H9 (cell line): Measurements from ENCODE around the gene ATF3. TPM values are rescaled to one million over a fixed set of nuclear protein-coding genes. Genes with fewer than 3 reads are reported as not detected.
A peak's percentile ranks its signal among the peaks of the same experiment; 100 is the strongest.

Experiments used
- DNase-seq: peaks from one replicate; pipeline ENCODE4 v3.0.0-alpha.2; 2017
- H2AFZ ChIP-seq: one replicate; pipeline ENCODE4 v1.6.1; 2013; ENCODE audit warnings: mild to moderate bottlenecking, low read length, control low read depth, moderate library complexity
- H2AK5ac ChIP-seq: 2 replicates; pipeline ENCODE4 v1.6.1; 2013; ENCODE audit warnings: low read length, control low read depth, mixed read lengths; ENCODE audit not compliant: insufficient read length
- H2BK120ac ChIP-seq: one replicate; pipeline ENCODE4 v1.6.1; 2013; ENCODE audit warnings: low read depth, mild to moderate bottlenecking, low read length, control low read depth, inconsistent platforms; ENCODE audit not compliant: poor library complexity, severe bottlenecking
- H2BK12ac ChIP-seq: 2 replicates; pipeline ENCODE4 v1.6.1; 2013; ENCODE audit warnings: low read length, control low read depth, mixed read lengths, low read depth; ENCODE audit not compliant: insufficient read length
- H2BK15ac ChIP-seq: 2 replicates; pipeline ENCODE4 v1.6.1; 2013; ENCODE audit warnings: low read depth, low read length, control low read depth
- H2BK20ac ChIP-seq: one replicate; pipeline ENCODE4 v1.6.1; 2013; ENCODE audit warnings: low read depth, mild to moderate bottlenecking, low read length, control low read depth, inconsistent platforms; ENCODE audit not compliant: poor library complexity, severe bottlenecking
- H2BK5ac ChIP-seq: 2 replicates; pipeline ENCODE4 v1.6.1; 2013; ENCODE audit warnings: low read length, control low read depth, mixed read lengths; ENCODE audit not compliant: insufficient read length
- H3K14ac ChIP-seq: 2 replicates; pipeline ENCODE4 v1.6.1; 2013; ENCODE audit warnings: low read length, control low read depth; ENCODE audit not compliant: insufficient read depth
- H3K18ac ChIP-seq: 2 replicates; pipeline ENCODE4 v1.6.1; 2013; ENCODE audit warnings: low read depth, mild to moderate bottlenecking, mixed read lengths, low read length, control low read depth; ENCODE audit not compliant: insufficient read length
- H3K23ac ChIP-seq: 2 replicates; pipeline ENCODE4 v1.6.1; 2013; ENCODE audit warnings: low read length, control low read depth, mixed read lengths, low read depth; ENCODE audit not compliant: insufficient read length
- H3K23me2 ChIP-seq: 2 replicates; pipeline ENCODE4 v1.6.1; 2013; ENCODE audit warnings: low read depth, mild to moderate bottlenecking, mixed read lengths, low read length, control low read depth; ENCODE audit not compliant: insufficient read length, poor library complexity, severe bottlenecking
- H3K27ac ChIP-seq: 2 replicates; pipeline ENCODE4 v1.5.1; 2013; ENCODE audit warnings: low read length, control low read depth, mixed read lengths, low read depth; ENCODE audit not compliant: insufficient read length
- H3K27me3 ChIP-seq: 2 replicates; pipeline ENCODE4 v1.6.1; 2013; ENCODE audit warnings: low read length, control low read depth, inconsistent platforms; ENCODE audit not compliant: insufficient read depth
- H3K4ac ChIP-seq: 2 replicates; pipeline ENCODE4 v1.6.1; 2013; ENCODE audit warnings: low read depth, mild to moderate bottlenecking, control low read depth, inconsistent platforms, low read length, moderate library complexity
- H3K4me1 ChIP-seq: 2 replicates; pipeline ENCODE4 v1.6.1; 2013; ENCODE audit warnings: low read length, control low read depth, inconsistent platforms; ENCODE audit not compliant: insufficient read depth
- H3K4me2 ChIP-seq: 2 replicates; pipeline ENCODE4 v1.6.1; 2013; ENCODE audit warnings: low read length, control low read depth, mixed read lengths; ENCODE audit not compliant: insufficient read length, insufficient read depth
- H3K56ac ChIP-seq: 2 replicates; pipeline ENCODE4 v1.6.1; 2013; ENCODE audit warnings: low read depth, mild to moderate bottlenecking, mixed read lengths, low read length, control low read depth; ENCODE audit not compliant: insufficient read length
- H3K79me1 ChIP-seq: 2 replicates; pipeline ENCODE4 v1.6.1; 2013; ENCODE audit warnings: low read depth, mild to moderate bottlenecking, moderate library complexity, low read length, control low read depth, inconsistent platforms; ENCODE audit not compliant: insufficient read depth, poor library complexity, severe bottlenecking
- H3K79me2 ChIP-seq: 2 replicates; pipeline ENCODE4 v1.6.1; 2013; ENCODE audit warnings: low read length, control low read depth, inconsistent platforms; ENCODE audit not compliant: insufficient read depth
- H3K9ac ChIP-seq: 2 replicates; pipeline ENCODE4 v1.6.1; 2013; ENCODE audit warnings: low read length, control low read depth, mixed read lengths; ENCODE audit not compliant: insufficient read length; ENCODE audit errors: extremely low read depth
- H3K9me3 ChIP-seq: one replicate; pipeline ENCODE4 v1.6.1; 2013; ENCODE audit warnings: low read depth, low read length, inconsistent platforms; ENCODE audit not compliant: control insufficient read depth
- H3T11ph ChIP-seq: one replicate; pipeline ENCODE4 v1.6.1; 2013; ENCODE audit warnings: mild to moderate bottlenecking, low read length, control low read depth, inconsistent platforms
- H4K20me1 ChIP-seq: one replicate; pipeline ENCODE4 v1.6.1; 2013; ENCODE audit not compliant: control insufficient read depth, insufficient read length, insufficient read depth
- H4K5ac ChIP-seq: 2 replicates; pipeline ENCODE4 v1.6.1; 2013; ENCODE audit warnings: low read depth, mild to moderate bottlenecking, mixed read lengths, low read length, control low read depth; ENCODE audit not compliant: insufficient read length
- H4K8ac ChIP-seq: replicated peaks from 2 replicates; pipeline ENCODE4 v1.6.1; 2013; ENCODE audit warnings: low read length, control low read depth, mixed read lengths, low read depth; ENCODE audit not compliant: insufficient read length
- H4K91ac ChIP-seq: 2 replicates; pipeline ENCODE4 v1.6.1; 2013; ENCODE audit warnings: low read depth, mild to moderate bottlenecking, moderate library complexity, mixed read lengths, low read length, control low read depth; ENCODE audit not compliant: insufficient read length
- H3K27ac Mint-ChIP-seq, 3 experiments: 2 replicates in 2 of 3; 3 replicates in 1 of 3; pipeline ENCODE4 v1.8.0; 2020 to 2021; ENCODE audit warnings: mixed read lengths in 3 of 3, mild to moderate bottlenecking in 1 of 3, moderate library complexity in 1 of 3
- H3K27me3 Mint-ChIP-seq: 2 replicates; pipeline ENCODE4 v1.8.0; 2021; ENCODE audit warnings: low read depth, mild to moderate bottlenecking, moderate library complexity, mixed read lengths
- H3K36me3 Mint-ChIP-seq, 3 experiments: 2 replicates in 2 of 3; 3 replicates in 1 of 3; pipeline ENCODE4 v1.8.0; 2020 to 2021; ENCODE audit warnings: low read depth in 3 of 3, mixed read lengths in 3 of 3; ENCODE audit not compliant: insufficient read depth in 1 of 3
- H3K4me1 Mint-ChIP-seq, 2 experiments: 2 replicates each; pipeline ENCODE4 v1.8.0; 2020; ENCODE audit warnings: mixed read lengths in 2 of 2
- H3K4me3 Mint-ChIP-seq, 2 experiments: 2 replicates in 1 of 2; 3 replicates in 1 of 2; pipeline ENCODE4 v1.8.0; 2020 to 2021; ENCODE audit warnings: mild to moderate bottlenecking in 2 of 2, mixed read lengths in 2 of 2, moderate library complexity in 1 of 2
- H3K9me3 Mint-ChIP-seq, 2 experiments: 2 replicates in 1 of 2; 3 replicates in 1 of 2; pipeline ENCODE4 v1.8.0; 2020; ENCODE audit warnings: mild to moderate bottlenecking in 2 of 2, mixed read lengths in 2 of 2, moderate library complexity in 1 of 2
- CTCF ChIP-seq: fragments of 200-600 bp; sonication (generic); conservative IDR thresholded peaks from 3 replicates; pipeline ENCODE4 v1.8.0; 2021; ENCODE audit warnings: antibody characterized with exemption, mild to moderate bottlenecking
- WGBS: extraction: QIAGEN DNeasy Blood & Tissue Kit; methylation state at CpG from one replicate; pipeline ENCODE4 v1.1.7; 2013; ENCODE audit warnings: missing lambda C conversion rate, low lambda C conversion rate, mixed read lengths; ENCODE audit not compliant: insufficient read length; ENCODE audit errors: extremely low coverage; 5-methylcytosine and 5-hydroxymethylcytosine counted together
- total RNA-seq: library from RNA; stranded (reverse); gene quantifications from 2 replicates; pipeline ENCODE4 v1.2.1, GENCODE V29; 2021

Gene ATF3
- total RNA-seq, 1 experiment from 2014 or later, result 14.7 TPM

GRCh38 chr1:212600071-212600915, 8.3 kb upstream of the ATF3 start:
- Histone ChIP-seq H3K79me1 (no peaks in the 10 kb centered on the region), H3K27me3 (peaks cover 3% of the 10 kb centered on the region; the same call in 1 of the 2 replicates), H2BK5ac (no peak overlapping the region), H4K8ac (no peak overlapping the region), H3T11ph (no peak overlapping the region), H3K23ac (peak overlapping the region; percentile 41), H3K4me2 (no peak overlapping the region), H4K91ac (no peak overlapping the region), H2BK15ac (no peak overlapping the region), H3K4me1 (no peaks in the 10 kb centered on the region), H3K14ac (no peak overlapping the region; the same call in 1 of the 2 replicates), H4K20me1 (no peaks in the 10 kb centered on the region), H2AK5ac (no peak overlapping the region), H2BK120ac (no peak overlapping the region), H3K4ac (no peak overlapping the region), H3K18ac (no peak overlapping the region), H4K5ac (peak overlapping the region; percentile 34), H3K27ac (no peak overlapping the region), H2BK12ac (no peak overlapping the region), H3K9ac (no peak overlapping the region), H3K9me3 (no peaks in the 10 kb centered on the region), H3K79me2 (no peaks in the 10 kb centered on the region), H3K56ac (no peak overlapping the region), H2BK20ac (no peak overlapping the region), H2AFZ (no peak overlapping the region), H3K23me2 (no peaks in the 10 kb centered on the region)
- no peak for TF ChIP-seq CTCF
- Mint-ChIP-seq H3K27me3 (peaks cover 56% of the 10 kb centered on the region), H3K4me1 (peaks cover 20 to 21% of the 10 kb centered on the region in 2 experiments), H3K4me3 (no peak overlapping the region), H3K36me3 (no peaks in the 10 kb centered on the region), H3K9me3 (no peaks in the 10 kb centered on the region), H3K27ac (no peak overlapping the region)
- WGBS, result no CpG with 5 or more reads among the region's 11 CpGs
- no peak for DNase-seq
